SK-N-SH treated with all-trans-retinoic acid at 6 μM for 48 hours (cell line): ENCODE results near the gene ALDH18A1.

Experiments
- ATAC-seq: fragments of 200-7000 bp; cut with Tn5 transposase; 3 replicates; pipeline ENCODE4 v1.9.1; 2020; ENCODE audit warnings: mild to moderate bottlenecking, moderate library complexity
- ARNTL ChIP-seq: fragments of 450-650 bp; formaldehyde crosslinking; IDR thresholded peaks from 2 replicates; pipeline ENCODE4 v1.5.0; 2020; ENCODE audit warnings: low read depth, mild to moderate bottlenecking, moderate library complexity, borderline replicate concordance
- BACH2 ChIP-seq: fragments of 250-450 bp; sonication (Bioruptor Pico); IDR thresholded peaks from 2 replicates; pipeline ENCODE4 v1.9.0; 2021; ENCODE audit warnings: mild to moderate bottlenecking, borderline replicate concordance
- CSDC2 ChIP-seq: fragments of 250-450 bp; sonication (Bioruptor Pico); IDR thresholded peaks from 2 replicates; pipeline ENCODE4 v1.5.0; 2020; ENCODE audit warnings: mild to moderate bottlenecking, moderate library complexity
- ESRRG ChIP-seq: fragments of 250-450 bp; sonication (Bioruptor Pico); IDR thresholded peaks from 2 replicates; pipeline ENCODE4 v1.6.1; 2021; ENCODE audit warnings: mild to moderate bottlenecking
- GLIS3 ChIP-seq: fragments of 250-450 bp; sonication (Bioruptor Pico); IDR thresholded peaks from 2 replicates; pipeline ENCODE4 v1.5.0; 2020; ENCODE audit warnings: mild to moderate bottlenecking, moderate library complexity
- ISL1 ChIP-seq: fragments of 250-450 bp; sonication (Bioruptor Pico); IDR thresholded peaks from 2 replicates; pipeline ENCODE4 v2.1.2; 2022; ENCODE audit warnings: mild to moderate bottlenecking, moderate library complexity
- OSR1 ChIP-seq: fragments of 250-450 bp; sonication (Bioruptor Pico); IDR thresholded peaks from 2 replicates; pipeline ENCODE4 v1.8.0; 2022; ENCODE audit warnings: moderate library complexity, mild to moderate bottlenecking, inconsistent platforms
- PATZ1 ChIP-seq: fragments of 250-450 bp; sonication (Bioruptor Pico); IDR thresholded peaks from 2 replicates; pipeline ENCODE4 v1.8.0; 2020; ENCODE audit warnings: mild to moderate bottlenecking, moderate library complexity, borderline replicate concordance
- PPARA ChIP-seq: fragments of 250-450 bp; sonication (Bioruptor Pico); IDR thresholded peaks from 2 replicates; pipeline ENCODE4 v1.5.0; 2020; ENCODE audit warnings: mild to moderate bottlenecking, borderline replicate concordance
- RARB ChIP-seq: fragments of 250-450 bp; sonication (Bioruptor Pico); IDR thresholded peaks from 2 replicates; pipeline ENCODE4 v1.8.0; 2021; ENCODE audit warnings: mild to moderate bottlenecking, moderate library complexity
- TCF4 ChIP-seq: fragments of 250-450 bp; sonication (Bioruptor Pico); IDR thresholded peaks from 2 replicates; pipeline ENCODE4 v1.8.0; 2021; ENCODE audit warnings: mild to moderate bottlenecking, moderate library complexity, borderline replicate concordance
- TOX ChIP-seq: fragments of 250-450 bp; sonication (Bioruptor Pico); IDR thresholded peaks from 2 replicates; pipeline ENCODE4 v1.8.0; 2021; ENCODE audit warnings: mild to moderate bottlenecking, moderate library complexity, borderline replicate concordance
- ZC3H10 ChIP-seq: fragments of 250-450 bp; sonication (Bioruptor Pico); IDR thresholded peaks from 2 replicates; pipeline ENCODE4 v1.5.1; 2021; ENCODE audit warnings: mild to moderate bottlenecking, moderate library complexity
- ZFP3 ChIP-seq: fragments of 250-450 bp; sonication (Bioruptor Pico); IDR thresholded peaks from 2 replicates; pipeline ENCODE4 v1.5.0; 2020; ENCODE audit warnings: mild to moderate bottlenecking, moderate library complexity
- ZFP30 ChIP-seq: fragments of 450-650 bp; formaldehyde crosslinking; IDR thresholded peaks from 2 replicates; pipeline ENCODE4 v1.5.0; 2022; ENCODE audit warnings: mild to moderate bottlenecking, moderate library complexity
- ZNF565 ChIP-seq: fragments of 450-650 bp; formaldehyde crosslinking; conservative IDR thresholded peaks from 2 replicates; pipeline ENCODE4 v1.5.0; 2020; ENCODE audit warnings: low read depth, mild to moderate bottlenecking, moderate library complexity
- ZNF70 ChIP-seq: fragments of 450-650 bp; formaldehyde crosslinking; IDR thresholded peaks from 2 replicates; pipeline ENCODE4 v1.5.0; 2020; ENCODE audit warnings: mild to moderate bottlenecking, moderate library complexity
- ZNF8 ChIP-seq: fragments of 450-650 bp; formaldehyde crosslinking; IDR thresholded peaks from 2 replicates; pipeline ENCODE4 v1.5.0; 2020; ENCODE audit warnings: mild to moderate bottlenecking, moderate library complexity
- TF ChIP-seq, protein P1 (sequence below): fragments of 250-450 bp; sonication (Bioruptor Pico); IDR thresholded peaks from 2 replicates; pipeline ENCODE4 v1.5.1; 2020; ENCODE audit warnings: low read depth, mild to moderate bottlenecking, moderate library complexity
- TF ChIP-seq, protein P2 (sequence below): fragments of 250-450 bp; sonication (Bioruptor Pico); IDR thresholded peaks from 2 replicates; pipeline ENCODE4 v1.8.0; 2021; ENCODE audit warnings: low read depth, mild to moderate bottlenecking, moderate library complexity, borderline replicate concordance
- TF ChIP-seq, protein P3 (sequence below): fragments of 250-450 bp; sonication (Bioruptor Pico); IDR thresholded peaks from 2 replicates; pipeline ENCODE4 v1.5.1; 2021; ENCODE audit warnings: mild to moderate bottlenecking, moderate library complexity
- TF ChIP-seq, protein P4 (sequence below): fragments of 250-450 bp; sonication (Bioruptor Pico); IDR thresholded peaks from 2 replicates; pipeline ENCODE4 v1.5.0; 2020; ENCODE audit warnings: mild to moderate bottlenecking, moderate library complexity

Gene ALDH18A1

DNA sequence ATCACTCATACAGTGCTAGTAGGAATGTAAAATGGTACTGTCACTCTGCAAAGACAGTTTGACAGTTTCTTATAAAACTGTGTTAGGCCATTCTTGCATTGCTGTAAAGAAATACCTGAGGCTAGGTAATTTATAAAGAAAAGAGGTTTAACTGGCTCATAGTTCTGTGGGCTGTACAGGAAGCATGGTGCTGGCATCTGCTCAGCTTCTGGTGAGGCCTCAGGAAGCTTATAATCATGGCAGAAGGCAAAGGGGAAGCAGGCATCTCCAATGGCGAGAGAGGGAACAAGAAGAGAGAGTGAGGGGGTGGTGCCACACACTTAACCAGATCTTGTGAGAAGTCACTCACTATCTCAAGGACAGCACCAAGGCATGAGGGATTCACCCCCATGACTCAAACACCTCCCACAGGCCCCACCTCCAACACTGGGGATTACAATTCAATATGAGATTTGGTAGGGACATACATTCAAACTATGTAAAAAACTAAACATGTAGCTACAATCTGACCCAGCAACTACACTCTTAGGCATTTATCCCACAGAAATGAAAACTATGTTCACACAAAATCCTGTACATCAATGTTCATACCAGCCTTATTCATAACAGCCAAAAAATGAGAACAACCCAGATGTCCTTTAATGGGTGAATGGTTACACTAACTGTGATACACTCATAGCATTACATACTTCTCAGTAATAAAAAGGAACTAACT lies 5.0 kb downstream of the ALDH18A1 start:
- TF ChIP-seq RARB (CRISPR knock-in tag) (no peak), BACH2 (CRISPR knock-in tag) (no peak), ISL1 (no peak), ZC3H10 (CRISPR knock-in tag) (no peak), TOX (CRISPR knock-in tag) (no peak), ZNF70 (CRISPR knock-in tag) (no peak), ZFP3 (CRISPR knock-in tag) (no peak), ZNF8 (CRISPR knock-in tag) (no peak), GLIS3 (CRISPR knock-in tag) (no peak)
- TF ChIP-seq, protein P1, sequence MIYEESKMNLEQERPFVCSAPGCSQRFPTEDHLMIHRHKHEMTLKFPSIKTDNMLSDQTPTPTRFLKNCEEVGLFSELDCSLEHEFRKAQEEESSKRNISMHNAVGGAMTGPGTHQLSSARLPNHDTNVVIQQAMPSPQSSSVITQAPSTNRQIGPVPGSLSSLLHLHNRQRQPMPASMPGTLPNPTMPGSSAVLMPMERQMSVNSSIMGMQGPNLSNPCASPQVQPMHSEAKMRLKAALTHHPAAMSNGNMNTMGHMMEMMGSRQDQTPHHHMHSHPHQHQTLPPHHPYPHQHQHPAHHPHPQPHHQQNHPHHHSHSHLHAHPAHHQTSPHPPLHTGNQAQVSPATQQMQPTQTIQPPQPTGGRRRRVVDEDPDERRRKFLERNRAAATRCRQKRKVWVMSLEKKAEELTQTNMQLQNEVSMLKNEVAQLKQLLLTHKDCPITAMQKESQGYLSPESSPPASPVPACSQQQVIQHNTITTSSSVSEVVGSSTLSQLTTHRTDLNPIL (CRISPR knock-in tag), result no peak
- TF ChIP-seq, all 23 proteins: peak for 0
- no peak for ATAC-seq

DNA sequence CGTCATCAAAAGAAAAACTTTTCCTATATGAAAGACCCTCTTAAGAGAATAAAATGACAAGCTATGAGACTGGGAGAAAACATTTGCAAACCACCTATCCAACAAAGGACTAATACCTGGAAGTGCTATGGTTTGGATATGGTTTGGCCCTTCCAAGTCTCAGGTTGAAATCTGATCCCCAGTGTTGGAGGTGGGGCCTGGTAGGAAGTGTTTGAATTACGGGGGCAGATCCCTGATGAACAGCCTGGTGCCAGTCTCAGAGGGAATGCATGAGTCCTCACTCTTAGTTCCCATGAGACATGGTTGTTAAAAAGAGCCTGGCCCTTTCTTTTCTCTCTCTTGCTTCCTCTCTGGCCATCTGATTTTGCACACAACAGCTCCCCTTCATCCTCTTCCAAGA lies 6.3 kb downstream of the ALDH18A1 start:
- ATAC-seq, result no peak
- TF ChIP-seq, protein P2, sequence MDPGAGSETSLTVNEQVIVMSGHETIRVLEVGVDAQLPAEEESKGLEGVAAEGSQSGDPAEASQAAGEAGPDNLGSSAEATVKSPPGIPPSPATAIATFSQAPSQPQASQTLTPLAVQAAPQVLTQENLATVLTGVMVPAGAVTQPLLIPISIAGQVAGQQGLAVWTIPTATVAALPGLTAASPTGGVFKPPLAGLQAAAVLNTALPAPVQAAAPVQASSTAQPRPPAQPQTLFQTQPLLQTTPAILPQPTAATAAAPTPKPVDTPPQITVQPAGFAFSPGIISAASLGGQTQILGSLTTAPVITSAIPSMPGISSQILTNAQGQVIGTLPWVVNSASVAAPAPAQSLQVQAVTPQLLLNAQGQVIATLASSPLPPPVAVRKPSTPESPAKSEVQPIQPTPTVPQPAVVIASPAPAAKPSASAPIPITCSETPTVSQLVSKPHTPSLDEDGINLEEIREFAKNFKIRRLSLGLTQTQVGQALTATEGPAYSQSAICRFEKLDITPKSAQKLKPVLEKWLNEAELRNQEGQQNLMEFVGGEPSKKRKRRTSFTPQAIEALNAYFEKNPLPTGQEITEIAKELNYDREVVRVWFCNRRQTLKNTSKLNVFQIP, result no peak
- TF ChIP-seq ZFP3 (CRISPR knock-in tag), result no peak
- no peak for TF ChIP-seq PPARA (CRISPR knock-in tag)
- TF ChIP-seq CSDC2 (CRISPR knock-in tag), result no peak
- TF ChIP-seq, protein P3, sequence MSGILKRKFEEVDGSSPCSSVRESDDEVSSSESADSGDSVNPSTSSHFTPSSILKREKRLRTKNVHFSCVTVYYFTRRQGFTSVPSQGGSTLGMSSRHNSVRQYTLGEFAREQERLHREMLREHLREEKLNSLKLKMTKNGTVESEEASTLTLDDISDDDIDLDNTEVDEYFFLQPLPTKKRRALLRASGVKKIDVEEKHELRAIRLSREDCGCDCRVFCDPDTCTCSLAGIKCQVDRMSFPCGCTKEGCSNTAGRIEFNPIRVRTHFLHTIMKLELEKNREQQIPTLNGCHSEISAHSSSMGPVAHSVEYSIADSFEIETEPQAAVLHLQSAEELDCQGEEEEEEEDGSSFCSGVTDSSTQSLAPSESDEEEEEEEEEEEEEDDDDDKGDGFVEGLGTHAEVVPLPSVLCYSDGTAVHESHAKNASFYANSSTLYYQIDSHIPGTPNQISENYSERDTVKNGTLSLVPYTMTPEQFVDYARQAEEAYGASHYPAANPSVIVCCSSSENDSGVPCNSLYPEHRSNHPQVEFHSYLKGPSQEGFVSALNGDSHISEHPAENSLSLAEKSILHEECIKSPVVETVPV (CRISPR knock-in tag), result no peak
- TF ChIP-seq TCF4 (CRISPR knock-in tag), result no peak
- TF ChIP-seq TOX (CRISPR knock-in tag), result no peak
- TF ChIP-seq ISL1, result no peak
- no peak for TF ChIP-seq ZFP30
- no peak for TF ChIP-seq GLIS3 (CRISPR knock-in tag)
- TF ChIP-seq ARNTL (CRISPR knock-in tag), result no peak
- TF ChIP-seq ZNF8 (CRISPR knock-in tag), result no peak
- no peak for TF ChIP-seq ESRRG (CRISPR knock-in tag)
- TF ChIP-seq, protein P4, sequence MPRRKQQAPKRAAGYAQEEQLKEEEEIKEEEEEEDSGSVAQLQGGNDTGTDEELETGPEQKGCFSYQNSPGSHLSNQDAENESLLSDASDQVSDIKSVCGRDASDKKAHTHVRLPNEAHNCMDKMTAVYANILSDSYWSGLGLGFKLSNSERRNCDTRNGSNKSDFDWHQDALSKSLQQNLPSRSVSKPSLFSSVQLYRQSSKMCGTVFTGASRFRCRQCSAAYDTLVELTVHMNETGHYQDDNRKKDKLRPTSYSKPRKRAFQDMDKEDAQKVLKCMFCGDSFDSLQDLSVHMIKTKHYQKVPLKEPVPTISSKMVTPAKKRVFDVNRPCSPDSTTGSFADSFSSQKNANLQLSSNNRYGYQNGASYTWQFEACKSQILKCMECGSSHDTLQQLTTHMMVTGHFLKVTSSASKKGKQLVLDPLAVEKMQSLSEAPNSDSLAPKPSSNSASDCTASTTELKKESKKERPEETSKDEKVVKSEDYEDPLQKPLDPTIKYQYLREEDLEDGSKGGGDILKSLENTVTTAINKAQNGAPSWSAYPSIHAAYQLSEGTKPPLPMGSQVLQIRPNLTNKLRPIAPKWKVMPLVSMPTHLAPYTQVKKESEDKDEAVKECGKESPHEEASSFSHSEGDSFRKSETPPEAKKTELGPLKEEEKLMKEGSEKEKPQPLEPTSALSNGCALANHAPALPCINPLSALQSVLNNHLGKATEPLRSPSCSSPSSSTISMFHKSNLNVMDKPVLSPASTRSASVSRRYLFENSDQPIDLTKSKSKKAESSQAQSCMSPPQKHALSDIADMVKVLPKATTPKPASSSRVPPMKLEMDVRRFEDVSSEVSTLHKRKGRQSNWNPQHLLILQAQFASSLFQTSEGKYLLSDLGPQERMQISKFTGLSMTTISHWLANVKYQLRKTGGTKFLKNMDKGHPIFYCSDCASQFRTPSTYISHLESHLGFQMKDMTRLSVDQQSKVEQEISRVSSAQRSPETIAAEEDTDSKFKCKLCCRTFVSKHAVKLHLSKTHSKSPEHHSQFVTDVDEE (CRISPR knock-in tag), result no peak
- TF ChIP-seq OSR1 (CRISPR knock-in tag), result no peak
- no peak for TF ChIP-seq PATZ1 (CRISPR knock-in tag)
- TF ChIP-seq, protein P1 (CRISPR knock-in tag), result no peak
- no peak for TF ChIP-seq ZC3H10 (CRISPR knock-in tag)
- no peak for TF ChIP-seq ZNF70 (CRISPR knock-in tag)
- TF ChIP-seq ZNF565 (CRISPR knock-in tag), result no peak
